Adrenal gland (tissue), 12 donors: ENCODE data around the gene BGLAP. TPM values are rescaled to one million over a fixed set of nuclear protein-coding genes. Genes with fewer than 3 reads are reported as not detected.

Experiments
- DNase-seq, 7 donors: peaks; one replicate each; pipeline ENCODE4 v3.0.0-alpha.2; 2019 to 2020
- H3K27ac ChIP-seq, 5 donors: fragments of 200-600 bp; sonication (generic) in 4 of 5; 1 replicate in 3 of 5; 2 replicates in 2 of 5; pipeline versions ENCODE4 v1.5.1 to v1.8.0; 2016 to 2020; ENCODE audit warnings: mild to moderate bottlenecking in 1 of 5
- H3K27me3 ChIP-seq: fragments of 200-600 bp; 2 replicates; pipeline ENCODE4 v1.8.0; 2021
- H3K36me3 ChIP-seq, 2 donors: fragments of 200-600 bp; replicated peaks in 1 of 2; 1 replicate in 1 of 2; 2 replicates in 1 of 2; pipeline versions ENCODE4 v1.5.1 to v1.8.0; 2018 to 2022
- H3K4me1 ChIP-seq, 2 donors: fragments of 200-600 bp; replicated peaks in 1 of 2; 1 replicate in 1 of 2; 2 replicates in 1 of 2; pipeline versions ENCODE4 v1.5.1 to v1.8.0; 2018 to 2021
- H3K4me3 ChIP-seq, 4 donors: fragments of 200-600 bp; sonication (generic) in 3 of 4; one replicate each; pipeline ENCODE4 v1.5.1; 2016 to 2018
- H3K9me3 ChIP-seq, 3 donors: fragments of 200-600 bp; sonication (generic) in 1 of 3; replicated peaks in 1 of 3; 1 replicate in 2 of 3; 2 replicates in 1 of 3; pipeline versions ENCODE4 v1.5.1 to v1.8.0; 2016 to 2021
- CTCF ChIP-seq, 6 experiments: fragments of 450-650 bp in 4 of 6; fragments of 200-600 bp in 2 of 6; sonication (generic) in 1 of 6; IDR thresholded peaks; 1 replicate in 5 of 6; 2 replicates in 1 of 6; pipeline versions ENCODE4 v1.5.1 to v1.8.0; 2016 to 2021; ENCODE audit warnings: antibody characterized with exemption in 6 of 6, mild to moderate bottlenecking in 2 of 6, moderate library complexity in 1 of 6
- POLR2A ChIP-seq, 2 donors: fragments of 450-650 bp; IDR thresholded peaks; one replicate each; pipeline ENCODE4 v1.6.1; 2017; ENCODE audit warnings: antibody characterized with exemption in 2 of 2, mild to moderate bottlenecking in 2 of 2, moderate library complexity in 1 of 2
- WGBS, 4 donors: extraction: QIAGEN DNeasy Blood & Tissue Kit in 2 of 4; methylation state at CpG; one replicate each; pipeline versions ENCODE4 v1.1.5 to v1.1.7; 2013 to 2017; 5-methylcytosine and 5-hydroxymethylcytosine counted together
- intact Hi-C, 2 donors: fragments of 100-400 bp; cut with DNase I; formaldehyde crosslinking; loops; one replicate each; pipeline versions ENCODE4 v1.14.1 to v1.15.0; 2022 to 2023
- polyA plus RNA-seq, 3 donors: library from polyadenylated mRNA; stranded (reverse); fragments of 200-250 nt in 2 of 3; fragments of 350-450 nt in 1 of 3; fragmentation: Illumina TruSeq in 1 of 3; extraction: RNeasy Lipid Tissue Mini Kit (QIAGEN cat#74804) in 1 of 3; gene quantifications; one replicate each; pipeline ENCODE4 v1.2.3, GENCODE V29; 2013 to 2014
- total RNA-seq, 9 donors: library from RNA; depleted of rRNA in 4 of 9; stranded (reverse); fragments of >200 nt in 4 of 9; fragments of 120-200 nt in 1 of 9; fragmentation: NEBNext Ultra II Directional in 1 of 9; extraction: Animal tissue kit (Norgen Biotek cat#: 25700) in 1 of 9; gene quantifications; one replicate each; pipeline versions ENCODE4 v1.1.0 to v1.2.4, GENCODE V29; 2013 to 2023
- donor health status: healthy with polysubstance abuse.
- donor health status: Bipolar disorder and iron deficiency.
- donor health status: DM: yes; HTN: yes; CAD: no.
- donor health status: DM: no; HTN: no; CAD: no.
- donor health status: DM: no; HTN: no; CAD: no.
- donor health status: DM: yes; HTN: yes; CAD: no.

Gene BGLAP
- total and polyA plus RNA-seq, 12 donors: 0.39 to 8.2 (median 1.2) TPM; not detected in 3

GRCh38 chr1:156230473-156230837 is 11.5 kb upstream of the BGLAP start:
- Histone ChIP-seq H3K4me1 (no peaks in the 10 kb centered on the region), H3K9me3 (no peaks in the 10 kb centered on the region), H3K27me3 (no peaks in the 10 kb centered on the region), H3K4me3 (no peak overlapping the region), H3K27ac (no peak overlapping the region), H3K36me3 (peaks cover 0 to 35% of the 10 kb centered on the region in 2 donors)
- intact Hi-C loops: no loop called here
- 88 to 100% (median 93%) methylated on average over 1 of the region's 1 CpG for WGBS, 4 donors
- DNase-seq: no peak
- TF ChIP-seq CTCF (IDR thresholded peaks at IDR 0.05): no peak
- no peak for TF ChIP-seq POLR2A (IDR thresholded peaks at IDR 0.05)

GRCh38 chr1:156232201-156232894 is 9.6 kb upstream of the BGLAP start:
- TF ChIP-seq POLR2A (IDR thresholded peaks at IDR 0.05) (no peak), CTCF (IDR thresholded peaks at IDR 0.05) (no peak)
- H3K36me3 ChIP-seq: peaks cover 0 to 40% of the 10 kb centered on the region in 2 donors
- H3K27ac ChIP-seq: no peak overlapping the region
- no peaks in the 10 kb centered on the region for H3K9me3 ChIP-seq
- intact Hi-C loops: no loop called here
- H3K4me3 ChIP-seq: no peak overlapping the region
- H3K4me1 ChIP-seq: no peaks in the 10 kb centered on the region
- DNase-seq: no peak
- 88 to 95% (median 92%) methylated on average over 10 to 12 of the region's 12 CpGs for WGBS, 4 donors
- H3K27me3 ChIP-seq: no peaks in the 10 kb centered on the region

GRCh38 chr1:156233426-156234127 is 8.4 kb upstream of the BGLAP start:
- no peak for DNase-seq
- TF ChIP-seq POLR2A (IDR thresholded peaks at IDR 0.05) (no peak), CTCF (IDR thresholded peaks at IDR 0.05) (no peak)
- Histone ChIP-seq H3K4me3 (no peak overlapping the region), H3K4me1 (no peaks in the 10 kb centered on the region), H3K36me3 (peaks cover 0 to 50% of the 10 kb centered on the region in 2 donors), H3K27ac (no peak overlapping the region), H3K27me3 (no peaks in the 10 kb centered on the region), H3K9me3 (no peaks in the 10 kb centered on the region)
- 86 to 94% (median 89%) methylated on average over 5 of the region's 5 CpGs for WGBS, 4 donors
- intact Hi-C loops: no loop called here

GRCh38 chr1:156236164-156236563 is 5.8 kb upstream of the BGLAP start:
- no peak for DNase-seq
- 83 to 96% (median 95%) methylated on average over 3 to 12 of the region's 12 CpGs for WGBS, 4 donors
- Histone ChIP-seq H3K4me1 (no peaks in the 10 kb centered on the region), H3K4me3 (no peak overlapping the region), H3K36me3 (peaks cover 0 to 64% of the 10 kb centered on the region in 2 donors), H3K27me3 (no peaks in the 10 kb centered on the region), H3K9me3 (no peaks in the 10 kb centered on the region), H3K27ac (no peak overlapping the region)
- TF ChIP-seq CTCF (IDR thresholded peaks at IDR 0.05): no peak
- no peak for TF ChIP-seq POLR2A (IDR thresholded peaks at IDR 0.05)
- intact Hi-C loops: no loop called here
